NCI-H2107 treated with DMSO at 0.1 percent for 48 hours (cell line): ENCODE data around the gene MMP19.
"Not testable (repeated sequence)": the region's sequence is repeated elsewhere in the genome, so short reads cannot be mapped to it uniquely, and the experiment has no call there.

Source experiments
- DNase-seq: peaks from one replicate; lab custom pipeline; 2025; ENCODE audit not compliant: unreplicated experiment; lab: John Stamatoyannopoulos, UW

Gene MMP19

DNA sequence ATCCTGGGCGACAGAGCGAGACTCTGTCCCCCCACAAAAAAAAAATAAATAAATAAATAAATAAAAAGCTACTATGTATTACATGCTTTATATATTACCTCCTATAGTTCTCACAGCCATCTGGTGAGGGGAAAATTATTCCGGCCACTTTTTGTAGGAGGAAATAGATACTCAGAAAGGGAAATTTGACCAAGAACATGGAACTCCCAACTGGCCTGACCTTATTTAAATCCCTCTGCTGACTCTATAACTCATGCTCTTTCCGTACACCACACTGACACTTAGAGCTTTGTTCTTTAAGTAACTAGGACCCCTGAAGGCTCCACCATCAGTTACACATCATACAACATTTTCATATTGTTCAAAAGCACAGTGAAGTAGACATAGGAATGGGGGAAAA, 2.2 kb upstream of the MMP19 start:
- no peak for DNase-seq

GRCh38 chr12:55843431-55843830, 695 bp upstream of the MMP19 start:
- DNase-seq = no peak

DNA sequence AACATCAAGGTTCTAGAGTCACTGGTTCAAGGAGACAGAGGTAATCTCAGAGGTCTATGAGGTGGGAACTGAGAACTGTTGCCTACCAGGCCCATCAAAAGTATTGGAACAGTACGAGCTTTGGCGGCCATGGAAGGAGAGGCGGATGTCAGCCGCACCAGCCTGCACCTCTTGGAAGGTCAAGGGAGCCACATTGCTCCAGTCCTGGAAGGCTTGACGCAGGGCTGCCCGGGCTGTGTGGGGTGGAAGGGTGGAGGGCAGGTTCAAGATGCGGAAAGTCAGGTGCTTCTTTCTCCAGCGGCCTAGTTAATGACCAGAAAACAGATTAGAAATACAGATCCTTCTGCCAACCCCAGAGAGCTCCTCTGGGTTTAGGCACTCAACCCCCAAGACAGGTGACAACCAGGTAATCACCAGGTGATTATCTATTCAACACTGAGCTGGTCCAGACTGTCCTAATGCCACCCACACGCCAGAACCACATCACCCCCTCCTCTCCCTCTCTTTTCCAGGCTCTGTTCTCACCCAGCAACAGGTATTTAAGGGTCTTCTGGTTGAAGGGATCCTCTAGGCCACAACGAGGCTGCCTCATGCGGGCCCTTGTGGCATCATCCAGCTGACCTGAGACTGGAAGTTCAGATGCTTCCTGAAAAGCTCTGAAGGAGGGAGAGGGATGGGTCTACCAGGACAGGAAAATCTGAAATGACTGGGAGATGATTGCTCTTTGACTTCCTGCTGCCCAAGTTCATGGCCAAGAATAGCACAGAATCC, 2.0 kb downstream of the MMP19 start:
- DNase-seq = no peak

DNA sequence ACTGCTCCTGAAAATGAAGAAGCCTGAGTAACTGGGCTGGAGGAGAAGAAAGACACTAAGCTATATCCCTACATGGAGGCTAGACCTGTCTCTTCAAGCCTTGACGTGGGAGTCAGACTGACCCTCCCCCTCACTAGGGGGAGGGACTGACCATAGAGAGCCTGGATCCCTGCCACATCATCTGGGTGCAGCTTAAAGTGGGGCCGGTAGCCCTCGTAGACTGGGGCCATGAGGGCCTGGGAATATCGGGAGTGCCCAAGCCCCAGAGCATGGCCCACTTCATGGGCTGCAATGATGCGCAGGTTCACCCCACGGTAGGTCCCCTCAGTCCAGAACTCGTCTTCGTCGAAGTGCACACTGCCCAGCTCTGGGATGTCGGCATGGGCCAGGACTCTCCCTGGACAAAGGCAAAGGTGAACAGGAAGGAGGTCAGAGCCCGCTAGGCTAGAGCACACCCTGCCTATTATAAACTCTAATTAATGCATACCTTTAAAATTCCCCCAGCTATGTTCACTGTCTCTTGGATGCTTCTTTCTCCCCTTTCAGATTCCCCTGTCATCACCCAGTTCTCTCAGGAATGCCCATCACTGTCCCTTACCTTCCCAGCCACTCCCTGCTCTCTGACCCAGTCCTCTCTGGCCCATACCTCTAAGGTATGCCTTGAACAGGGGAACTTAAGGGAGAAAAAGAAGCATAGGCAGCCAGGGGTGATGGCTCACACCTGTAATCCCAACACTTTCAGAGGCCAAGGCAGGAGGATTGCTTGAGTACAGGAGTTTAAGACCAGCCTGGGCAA, 3.2 kb downstream of the MMP19 start:
- no peak for DNase-seq

DNA sequence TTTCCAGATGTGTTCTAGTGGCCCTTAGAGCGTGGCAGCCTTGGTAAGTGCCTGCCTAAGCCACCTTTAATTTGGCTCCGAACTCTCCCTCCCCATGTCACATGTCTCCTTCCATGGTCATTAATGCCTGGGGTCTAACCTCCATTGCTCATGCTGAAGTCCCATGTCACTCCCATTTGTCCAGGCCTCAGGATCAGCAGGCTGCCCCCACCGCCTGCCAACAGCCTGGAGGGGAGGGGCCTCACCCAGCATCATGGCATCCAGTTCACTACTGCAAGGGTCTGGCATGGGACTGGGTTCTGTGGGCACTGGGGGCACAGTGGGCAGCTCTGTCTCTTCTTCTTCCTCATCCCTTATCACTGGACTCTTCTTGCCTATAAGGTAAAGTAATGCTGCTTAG, 4.4 kb downstream of the MMP19 start:
- no peak for DNase-seq

DNA sequence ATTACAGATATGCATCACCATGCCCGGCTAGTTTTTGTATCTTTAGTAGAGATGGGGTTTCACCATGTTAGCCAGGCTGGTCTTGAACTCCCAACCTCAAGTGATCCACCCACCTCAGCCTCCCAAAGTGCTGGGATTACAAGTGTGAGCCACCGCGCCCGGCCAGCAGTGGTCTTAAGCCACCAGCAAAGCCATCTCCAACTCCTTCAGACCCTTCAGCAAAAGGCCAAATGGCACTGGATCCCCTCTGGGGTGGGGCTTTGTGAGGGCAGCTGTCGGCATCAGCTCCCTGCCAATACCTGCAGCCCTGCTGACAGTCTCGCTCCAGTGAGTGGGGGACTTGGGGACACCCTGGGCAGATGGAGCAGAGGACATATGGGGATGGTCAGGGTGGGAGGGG, 8.3 kb downstream of the MMP19 start:
- DNase-seq = not testable (repeated sequence)

DNA sequence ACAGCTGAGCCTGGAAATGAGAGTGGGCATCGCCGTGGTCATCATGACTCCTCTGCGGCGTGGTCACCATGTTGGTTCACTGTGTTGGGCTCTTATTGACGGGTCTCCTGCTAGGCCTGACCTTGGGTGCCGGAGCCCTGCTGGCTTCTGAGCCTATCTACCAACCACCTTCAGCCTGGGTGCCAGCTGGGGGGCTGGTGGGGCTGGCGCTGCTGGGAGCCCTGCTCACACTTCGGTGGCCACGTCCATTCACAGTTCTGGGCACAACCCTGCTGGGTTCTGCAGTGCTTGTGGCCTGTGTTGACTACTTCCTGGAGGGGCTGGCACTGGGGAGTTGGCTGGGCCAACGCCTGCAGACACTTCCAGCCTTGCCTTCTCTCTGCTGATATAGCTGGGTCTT, 9.7 kb downstream of the MMP19 start:
- no peak for DNase-seq

GRCh38 chr12:55831447-55831815, 11.3 kb downstream of the MMP19 start:
- DNase-seq = no peak

- no peak for DNase-seq
These were observed 11.9 kb downstream of the MMP19 start for GRCh38 chr12:55830601-55831446.

GRCh38 chr12:55829967-55830600, 12.7 kb downstream of the MMP19 start:
- no peak for DNase-seq

GRCh38 chr12:55828357-55828756, 14.4 kb downstream of the MMP19 start:
- DNase-seq = no peak

- DNase-seq = no peak
These were observed 14.9 kb downstream of the MMP19 start for GRCh38 chr12:55827806-55828205.

DNA sequence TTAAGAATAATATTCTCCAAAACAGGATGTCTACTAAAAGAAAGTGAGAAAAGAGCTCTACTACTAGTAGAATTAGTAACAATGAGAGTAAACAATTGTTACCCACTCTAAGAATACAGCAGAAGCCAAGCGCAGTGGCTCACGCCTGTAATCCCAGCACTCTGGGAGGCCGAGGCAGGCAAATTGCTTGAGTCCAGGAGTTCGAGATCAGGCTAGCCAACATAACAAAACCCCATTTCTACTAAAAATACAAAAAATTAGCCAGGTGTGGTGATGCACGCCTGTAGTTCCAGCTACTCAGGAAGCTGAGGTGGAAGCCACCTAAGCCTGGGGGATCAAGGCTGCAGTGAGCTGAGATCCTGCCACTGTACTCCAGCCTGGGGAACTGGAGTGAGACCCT, 18.0 kb downstream of the MMP19 start:
- no peak for DNase-seq

DNA sequence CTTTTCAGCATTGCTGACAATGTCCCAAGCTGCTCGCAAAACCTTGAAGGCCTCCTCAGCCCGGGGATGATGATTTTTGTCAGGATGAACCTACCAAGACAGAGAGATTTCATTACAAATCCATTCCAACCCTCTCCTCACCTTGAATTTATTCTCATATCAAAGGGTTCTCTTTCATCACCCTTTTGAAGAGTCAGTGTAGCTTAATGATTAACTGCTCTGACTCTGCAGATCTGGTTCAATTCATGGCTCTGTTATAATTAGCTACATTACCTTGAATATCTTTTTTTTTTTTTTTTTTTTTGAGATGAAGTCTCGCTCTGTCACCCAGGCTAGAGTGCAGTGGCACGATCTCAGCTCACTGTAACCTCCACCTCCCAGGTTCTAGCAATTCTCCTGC, 19.3 kb downstream of the MMP19 start:
- DNase-seq = no peak

GRCh38 chr12:55822228-55822627, 20.5 kb downstream of the MMP19 start:
- DNase-seq = no peak

DNA sequence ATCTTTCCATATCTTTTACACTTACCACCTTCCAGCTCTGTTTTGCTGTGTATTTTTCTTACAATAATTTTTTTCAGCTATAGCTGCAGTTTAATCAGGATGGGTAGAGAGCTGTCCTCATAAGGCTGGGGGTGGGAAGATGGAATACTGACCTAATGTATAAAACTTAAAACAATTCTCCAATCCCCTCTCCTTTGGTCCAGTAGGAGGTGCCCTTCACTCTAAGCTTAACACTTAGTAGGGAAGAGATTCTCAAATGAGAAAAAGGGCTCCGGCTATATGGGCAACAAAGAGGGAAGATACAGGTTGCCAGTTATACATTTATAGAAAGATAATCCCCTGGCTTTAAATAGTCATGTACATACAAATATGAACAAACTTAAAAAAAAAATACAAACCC, 22.1 kb downstream of the MMP19 start:
- DNase-seq = no peak

DNA sequence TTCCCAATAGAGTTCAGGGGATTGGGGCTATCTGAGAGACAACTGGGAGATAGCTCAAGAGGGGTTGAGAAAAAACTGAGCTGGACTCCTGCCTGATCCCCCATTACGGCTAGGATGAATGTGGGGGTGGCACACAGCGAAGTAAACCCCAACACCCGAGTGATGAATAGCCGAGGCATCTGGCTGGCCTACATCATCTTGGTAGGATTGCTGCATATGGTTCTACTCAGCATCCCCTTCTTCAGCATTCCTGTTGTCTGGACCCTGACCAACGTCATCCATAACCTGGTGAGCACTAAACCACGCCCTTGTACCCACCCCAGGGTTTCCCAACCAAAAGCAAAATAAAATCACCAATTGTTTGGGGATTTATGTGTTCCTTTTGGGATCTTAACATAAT, 23.9 kb downstream of the MMP19 start:
- DNase-seq = no peak

DNA sequence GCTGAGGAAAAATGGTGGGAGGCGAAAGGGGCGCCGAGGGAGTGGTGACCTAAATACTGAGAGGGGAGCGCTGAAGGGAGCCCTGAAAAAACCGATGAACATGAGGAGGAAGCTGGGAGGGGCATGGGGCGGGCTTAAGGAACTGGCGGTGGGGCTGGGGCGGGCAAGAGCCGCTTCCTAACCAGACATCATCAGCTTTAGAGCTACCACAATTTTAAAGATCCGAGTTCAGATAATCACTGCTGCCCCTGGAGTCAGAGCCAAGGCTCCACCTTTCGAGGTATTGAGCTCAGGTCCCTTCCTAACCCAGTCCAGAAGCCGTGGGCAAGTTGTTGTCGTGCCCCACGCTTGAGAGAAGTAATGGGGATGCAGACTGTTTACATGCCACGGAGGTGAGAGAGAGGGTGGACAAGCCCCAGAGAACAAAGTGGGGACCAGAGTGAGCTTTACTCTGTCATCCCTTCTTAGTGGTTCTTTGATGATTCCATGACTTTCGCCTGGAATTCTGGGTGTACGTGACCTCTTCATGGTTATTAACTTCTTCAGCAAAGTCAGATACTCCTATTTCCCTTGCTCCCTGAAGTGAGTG, 24.5 kb downstream of the MMP19 start:
- no peak for DNase-seq

- peak; percentile 99 for DNase-seq
These were observed 25.2 kb downstream of the MMP19 start, which contains the start of the genes ORMDL2 and SARNP for GRCh38 chr12:55817345-55818139. Gene ORMDL2 (plus strand): TSS chr12:55818041. CDS start chr12:55819000, 959 bp downstream. Gene SARNP (minus strand): TSS chr12:55817724. CDS start chr12:55817701, 23 bp downstream.

- no peak for DNase-seq
These were observed 25.8 kb downstream of the MMP19 start for GRCh38 chr12:55816881-55817344.
